Measurements from ENCODE around the gene SIRT7.

SIRT7 gene

GRCh38 chr17:81901167-81902022 is 16.6 kb downstream of the SIRT7 start:
- FAIRE-seq (no peak), DNase-seq (ENCODE audit: insufficient read length, low spot score) (no peak)
- TF ChIP-seq TAF1 (IDR thresholded peaks at IDR 0.05; ENCODE audit: low read depth, low read length) (no peak), POU2F2 (IDR thresholded peaks at IDR 0.05; ENCODE audit: low read depth, low read length) (no peak), PAX5 (IDR thresholded peaks at IDR 0.05; ENCODE audit: insufficient read depth, low read length, severe bottlenecking) (no peak), SPI1 (IDR thresholded peaks at IDR 0.05; ENCODE audit: low read depth, low read length) (no peak), POLR2A (IDR thresholded peaks at IDR 0.05; ENCODE audit: low read depth, low read length) (no peak), POLR2AphosphoS5 (IDR thresholded peaks at IDR 0.05; ENCODE audit: low read depth, low read length) (no peak)

DNA sequence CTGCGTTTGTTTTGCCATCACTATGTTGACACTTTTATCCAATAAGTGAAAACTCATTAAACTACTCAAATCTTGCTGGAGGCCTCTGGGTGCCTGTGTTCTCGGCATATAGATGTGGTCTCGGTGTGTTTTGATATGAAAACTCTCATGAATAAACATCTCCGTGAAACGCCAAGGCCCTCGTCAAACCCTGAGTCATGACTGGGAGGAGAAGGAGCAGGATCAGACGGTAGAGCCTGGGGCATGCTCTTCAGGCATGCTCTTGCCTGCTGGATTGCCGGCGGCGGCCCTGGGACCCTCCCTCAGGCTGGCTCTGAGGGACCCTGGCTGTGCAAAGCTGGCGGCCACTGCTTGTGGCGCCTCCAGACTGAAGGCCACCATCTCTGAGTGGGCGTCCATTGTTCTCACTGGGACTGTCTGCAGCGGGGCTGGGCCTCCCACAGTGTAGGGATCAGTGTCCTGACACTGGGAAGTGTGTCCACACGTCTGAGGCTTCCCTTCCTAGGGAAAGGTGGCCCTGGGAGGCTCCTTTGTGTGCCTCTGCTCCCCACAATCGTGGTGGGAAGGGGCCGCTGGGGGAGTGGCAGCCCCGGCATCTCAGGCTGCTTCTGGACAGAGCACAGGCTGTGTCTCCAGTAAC is 17.7 kb downstream of the SIRT7 start:
- no peak for DNase-seq (ENCODE audit: insufficient read length, low spot score)
- FAIRE-seq, result no peak
- TF ChIP-seq PAX5 (IDR thresholded peaks at IDR 0.05; ENCODE audit: insufficient read depth, low read length, severe bottlenecking) (no peak), TAF1 (IDR thresholded peaks at IDR 0.05; ENCODE audit: low read depth, low read length) (no peak), SPI1 (IDR thresholded peaks at IDR 0.05; ENCODE audit: low read depth, low read length) (no peak)

DNA sequence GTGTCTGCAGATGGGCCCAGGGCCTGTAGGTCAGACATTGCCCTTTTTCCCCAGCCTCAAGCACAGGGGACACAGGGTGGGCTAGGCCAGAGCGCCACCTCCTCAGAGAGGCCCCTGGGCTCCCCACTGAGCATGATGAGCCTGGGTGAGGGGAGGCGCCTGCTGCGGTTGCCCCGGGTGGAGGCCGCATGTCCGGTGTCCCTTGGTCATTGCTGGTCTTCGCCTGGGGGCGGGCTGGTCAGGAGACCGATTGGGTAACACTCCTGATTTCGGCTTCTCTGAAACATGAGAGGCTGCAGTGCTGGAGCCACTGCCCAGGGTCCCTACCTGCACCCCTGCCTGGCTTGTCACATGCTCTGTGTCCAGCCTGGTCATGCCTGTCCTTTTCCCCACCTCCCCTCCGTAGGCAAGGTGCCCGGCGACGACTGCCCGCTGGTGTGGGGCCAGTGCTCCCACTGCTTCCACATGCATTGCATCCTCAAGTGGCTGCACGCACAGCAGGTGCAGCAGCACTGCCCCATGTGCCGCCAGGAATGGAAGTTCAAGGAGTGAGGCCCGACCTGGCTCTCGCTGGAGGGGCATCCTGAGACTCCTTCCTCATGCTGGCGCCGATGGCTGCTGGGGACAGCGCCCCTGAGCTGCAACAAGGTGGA is 18.3 kb downstream of the SIRT7 start:
- DNase-seq (ENCODE audit: insufficient read length, low spot score) (no peak), FAIRE-seq (no peak)
- no peak for TF ChIP-seq SPI1 (IDR thresholded peaks at IDR 0.05; ENCODE audit: low read depth, low read length)
- no peak for TF ChIP-seq POLR2A (IDR thresholded peaks at IDR 0.05; ENCODE audit: low read depth, low read length)
- no peak for TF ChIP-seq POU2F2 (IDR thresholded peaks at IDR 0.05; ENCODE audit: low read depth, low read length)
- no peak for TF ChIP-seq PAX5 (IDR thresholded peaks at IDR 0.05; ENCODE audit: insufficient read depth, low read length, severe bottlenecking)
- no peak for TF ChIP-seq POLR2AphosphoS5 (IDR thresholded peaks at IDR 0.05; ENCODE audit: low read depth, low read length)
- no peak for TF ChIP-seq TAF1 (IDR thresholded peaks at IDR 0.05; ENCODE audit: low read depth, low read length)

- DNase-seq (ENCODE audit: insufficient read length, low spot score) (no peak), FAIRE-seq (no peak)
- no peak for TF ChIP-seq SPI1 (IDR thresholded peaks at IDR 0.05; ENCODE audit: low read depth, low read length)
- TF ChIP-seq POU2F2 (IDR thresholded peaks at IDR 0.05; ENCODE audit: low read depth, low read length), result no peak
- TF ChIP-seq POLR2A (IDR thresholded peaks at IDR 0.05; ENCODE audit: low read depth, low read length), result no peak
- no peak for TF ChIP-seq PAX5 (IDR thresholded peaks at IDR 0.05; ENCODE audit: insufficient read depth, low read length, severe bottlenecking)
- TF ChIP-seq TAF1 (IDR thresholded peaks at IDR 0.05; ENCODE audit: low read depth, low read length), result no peak
- 0 out of 2 replicates have a peak, but pooled peaks have one; percentile 31 for TF ChIP-seq POLR2AphosphoS5 (IDR thresholded peaks at IDR 0.05; ENCODE audit: low read depth, low read length)
These were observed 19.1 kb downstream of the SIRT7 start for GRCh38 chr17:81898885-81899284.

GRCh38 chr17:81898029-81898866 is 19.7 kb downstream of the SIRT7 start:
- no peak for DNase-seq (ENCODE audit: insufficient read length, low spot score)
- no peak for FAIRE-seq
- TF ChIP-seq POLR2A (IDR thresholded peaks at IDR 0.05; ENCODE audit: low read depth, low read length) (no peak), POU2F2 (IDR thresholded peaks at IDR 0.05; ENCODE audit: low read depth, low read length) (no peak), PAX5 (IDR thresholded peaks at IDR 0.05; ENCODE audit: insufficient read depth, low read length, severe bottlenecking) (no peak), POLR2AphosphoS5 (IDR thresholded peaks at IDR 0.05; ENCODE audit: low read depth, low read length) (no peak), SPI1 (IDR thresholded peaks at IDR 0.05; ENCODE audit: low read depth, low read length) (no peak), TAF1 (IDR thresholded peaks at IDR 0.05; ENCODE audit: low read depth, low read length) (no peak)

DNA sequence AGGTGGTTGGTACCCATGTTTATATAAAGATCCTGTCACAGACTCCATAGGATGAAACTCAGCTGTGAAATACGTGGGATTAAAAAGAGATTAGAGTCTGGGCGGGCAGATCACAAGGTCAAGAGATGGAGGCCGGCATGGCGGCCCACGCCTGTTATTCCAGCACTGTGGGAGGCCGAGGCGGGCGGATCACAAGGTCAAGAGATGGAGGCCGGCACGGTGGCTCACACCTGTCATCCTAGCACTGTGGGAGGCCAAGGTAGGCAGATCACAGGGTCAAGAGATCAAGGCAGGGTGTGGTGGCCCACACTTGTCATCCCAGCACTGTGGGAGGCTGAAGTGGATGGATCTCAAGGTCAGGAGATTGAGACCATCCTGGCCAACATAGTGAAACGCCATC is 22.6 kb downstream of the SIRT7 start:
- FAIRE-seq, result no peak
- TF ChIP-seq POLR2A (IDR thresholded peaks at IDR 0.05; ENCODE audit: low read depth, low read length), result no peak
- DNase-seq (ENCODE audit: insufficient read length, low spot score), result no peak

DNA sequence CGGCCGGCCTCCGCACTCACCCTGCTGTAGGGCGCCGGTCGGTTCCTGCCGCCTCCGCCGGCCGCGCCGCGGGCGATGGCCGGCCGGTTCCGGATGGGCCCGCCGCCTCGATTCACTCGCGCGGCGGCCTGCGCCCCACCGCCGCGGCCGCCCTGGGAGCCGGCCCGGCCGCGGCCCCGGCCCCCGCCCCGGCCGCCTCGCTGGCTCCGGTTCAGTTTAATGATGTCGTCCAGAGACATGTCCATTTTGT is 26.7 kb downstream of the SIRT7 start:
- FAIRE-seq (no peak), DNase-seq (ENCODE audit: insufficient read length, low spot score) (no peak)
- TF ChIP-seq SPI1 (IDR thresholded peaks at IDR 0.05; ENCODE audit: low read depth, low read length), result no peak

GRCh38 chr17:81890447-81891302 is 27.3 kb downstream of the SIRT7 start:
- no peak for TF ChIP-seq POLR2A (IDR thresholded peaks at IDR 0.05; ENCODE audit: low read depth, low read length)
- no peak for TF ChIP-seq SPI1 (IDR thresholded peaks at IDR 0.05; ENCODE audit: low read depth, low read length)
- TF ChIP-seq POLR2AphosphoS5 (IDR thresholded peaks at IDR 0.05; ENCODE audit: low read depth, low read length), result 0 out of 2 replicates have a peak, but pooled peaks have one; percentile 18
- no peak for TF ChIP-seq TAF1 (IDR thresholded peaks at IDR 0.05; ENCODE audit: low read depth, low read length)
- no peak for DNase-seq (ENCODE audit: insufficient read length, low spot score)
- FAIRE-seq, result no peak

DNA sequence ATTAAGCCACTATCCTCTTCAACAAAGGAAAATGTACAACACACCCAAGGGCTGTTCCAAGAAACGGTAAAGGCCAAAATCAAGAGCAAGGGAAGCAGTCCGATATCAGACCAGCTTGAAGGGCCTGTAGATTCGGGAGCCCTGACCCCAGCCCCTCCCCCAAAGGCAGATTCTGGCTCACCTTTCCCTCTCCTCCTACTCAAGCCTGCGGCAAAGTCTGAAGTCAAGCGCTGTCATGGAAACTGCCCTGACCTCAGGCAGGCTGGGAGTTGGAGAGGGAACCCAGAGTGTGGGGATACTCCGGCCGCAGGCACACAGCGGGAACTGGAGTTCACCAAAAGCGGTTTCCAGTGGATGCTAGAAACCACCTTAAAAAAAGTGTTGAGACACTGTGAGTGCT is 28.4 kb downstream of the SIRT7 start:
- FAIRE-seq, result no peak
- no peak for TF ChIP-seq POU2F2 (IDR thresholded peaks at IDR 0.05; ENCODE audit: low read depth, low read length)
- no peak for TF ChIP-seq POLR2A (IDR thresholded peaks at IDR 0.05; ENCODE audit: low read depth, low read length)
- TF ChIP-seq TAF1 (IDR thresholded peaks at IDR 0.05; ENCODE audit: low read depth, low read length), result no peak
- no peak for TF ChIP-seq POLR2AphosphoS5 (IDR thresholded peaks at IDR 0.05; ENCODE audit: low read depth, low read length)
- no peak for TF ChIP-seq PAX5 (IDR thresholded peaks at IDR 0.05; ENCODE audit: insufficient read depth, low read length, severe bottlenecking)
- TF ChIP-seq SPI1 (IDR thresholded peaks at IDR 0.05; ENCODE audit: low read depth, low read length), result no peak
- DNase-seq (ENCODE audit: insufficient read length, low spot score), result no peak

Measured in GM12891 (cell line).